SK-N-SH treated with all-trans-retinoic acid at 6 μM for 48 hours (cell line): Measurements from ENCODE around the gene SEZ6L.

Experiments
- CREB5 ChIP-seq: fragments of 250-450 bp; sonication (Bioruptor Pico); IDR thresholded peaks from 2 replicates; pipeline ENCODE4 v1.5.1; 2020; ENCODE audit warnings: low read depth, mild to moderate bottlenecking, moderate library complexity
- CSDC2 ChIP-seq: fragments of 250-450 bp; sonication (Bioruptor Pico); IDR thresholded peaks from 2 replicates; pipeline ENCODE4 v1.5.0; 2020; ENCODE audit warnings: mild to moderate bottlenecking, moderate library complexity
- PATZ1 ChIP-seq: fragments of 250-450 bp; sonication (Bioruptor Pico); IDR thresholded peaks from 2 replicates; pipeline ENCODE4 v1.8.0; 2020; ENCODE audit warnings: mild to moderate bottlenecking, moderate library complexity, borderline replicate concordance
- RARB ChIP-seq: fragments of 250-450 bp; sonication (Bioruptor Pico); IDR thresholded peaks from 2 replicates; pipeline ENCODE4 v1.8.0; 2021; ENCODE audit warnings: mild to moderate bottlenecking, moderate library complexity
- ZC3H10 ChIP-seq: fragments of 250-450 bp; sonication (Bioruptor Pico); IDR thresholded peaks from 2 replicates; pipeline ENCODE4 v1.5.1; 2021; ENCODE audit warnings: mild to moderate bottlenecking, moderate library complexity
- ZFP3 ChIP-seq: fragments of 250-450 bp; sonication (Bioruptor Pico); IDR thresholded peaks from 2 replicates; pipeline ENCODE4 v1.5.0; 2020; ENCODE audit warnings: mild to moderate bottlenecking, moderate library complexity
- ZFP30 ChIP-seq: fragments of 450-650 bp; formaldehyde crosslinking; IDR thresholded peaks from 2 replicates; pipeline ENCODE4 v1.5.0; 2022; ENCODE audit warnings: mild to moderate bottlenecking, moderate library complexity
- ZNF565 ChIP-seq: fragments of 450-650 bp; formaldehyde crosslinking; conservative IDR thresholded peaks from 2 replicates; pipeline ENCODE4 v1.5.0; 2020; ENCODE audit warnings: low read depth, mild to moderate bottlenecking, moderate library complexity
- ZNF70 ChIP-seq: fragments of 450-650 bp; formaldehyde crosslinking; IDR thresholded peaks from 2 replicates; pipeline ENCODE4 v1.5.0; 2020; ENCODE audit warnings: mild to moderate bottlenecking, moderate library complexity

GRCh38 chr22:26409719-26410335 is 240.6 kb downstream of the SEZ6L start:
- TF ChIP-seq PATZ1 (CRISPR knock-in tag): no peak
- no peak for TF ChIP-seq CSDC2 (CRISPR knock-in tag)
- no peak for TF ChIP-seq ZNF565 (CRISPR knock-in tag)
- no peak for TF ChIP-seq ZFP3 (CRISPR knock-in tag)
- no peak for TF ChIP-seq ZC3H10 (CRISPR knock-in tag)
- TF ChIP-seq ZFP30 (CRISPR knock-in tag): no peak
- TF ChIP-seq CREB5 (CRISPR knock-in tag): no peak
- TF ChIP-seq ZNF70 (CRISPR knock-in tag): no peak
- TF ChIP-seq RARB (CRISPR knock-in tag): no peak
